K562 (cell line): ENCODE measurements around the gene ATP7B. TPM values are rescaled to one million over a fixed set of nuclear protein-coding genes. Genes with fewer than 3 reads are reported as not detected.

Experiments used
- ATAC-seq: fragments of 200-7000 bp; cut with Tn5 transposase; 3 replicates; pipeline ENCODE4 v1.9.1; 2020; ENCODE audit warnings: moderate library complexity
- BruUV-seq: library from RNA; stranded (reverse); fragments of 400-500 nt; replicated peaks from 2 replicates; lab custom pipeline; 2021; lab: Mats Ljungman, UMichigan
- CTCF ChIA-PET: fragments of 300-600 bp; formaldehyde crosslinking; extraction: SDS; loops from one replicate; lab custom pipeline; 2021; ENCODE audit warnings: low intra/inter-chr PET ratio; lab: Yijun Ruan, JAX
- POLR2A ChIA-PET: fragments of 300-600, 350-650 bp; sonication (Branson Sonifier 250); formaldehyde crosslinking; extraction: SDS; loops from one replicate; lab custom pipeline; 2021; ENCODE audit warnings: antibody characterized with exemption, inconsistent platforms; lab: Yijun Ruan, JAX
- DNase-seq, 4 experiments: peaks; one replicate each; pipeline versions ENCODE4 v3.0.0 to v3.0.0-alpha.2; 2011 to 2018; ENCODE audit warnings: low spot score in 3 of 4, mixed read lengths in 3 of 4; ENCODE audit errors: extremely low read depth in 1 of 4
- FAIRE-seq: peaks from 2 replicates; lab custom pipeline; 2011; peaks lifted over from hg19 to GRCh38; lab: Jason Lieb, UNC
- H2AFZ ChIP-seq: 2 replicates; pipeline ENCODE4 v1.6.0; 2011; ENCODE audit warnings: low read depth, low read length, control low read depth, inconsistent platforms
- H3K27ac ChIP-seq: fragments of 200-600 bp; 3 replicates; pipeline ENCODE4 v1.8.0; 2011; ENCODE audit warnings: low read depth, mild to moderate bottlenecking, control low read depth, inconsistent platforms, low read length, moderate library complexity, mixed read lengths; ENCODE audit errors: extremely low read depth
- H3K27me3 ChIP-seq, 2 experiments: fragments of 300-600 bp in 1 of 2; 2 replicates in 1 of 2; 3 replicates in 1 of 2; pipeline versions ENCODE4 v1.6.0 to v1.8.0; 2011; ENCODE audit warnings: inconsistent platforms in 2 of 2, low read length in 2 of 2, mild to moderate bottlenecking in 1 of 2, mixed read lengths in 1 of 2, moderate library complexity in 1 of 2; ENCODE audit not compliant: control insufficient read depth in 2 of 2, insufficient read depth in 2 of 2
- H3K36me3 ChIP-seq: fragments of 300-600 bp; 3 replicates; pipeline ENCODE4 v1.8.0; 2011; ENCODE audit warnings: mild to moderate bottlenecking, low read length, inconsistent platforms; ENCODE audit not compliant: control insufficient read depth, insufficient read depth
- H3K4me1 ChIP-seq, 2 experiments: fragments of 200-600 bp in 1 of 2; replicated peaks in 1 of 2; 2 replicates in 1 of 2; 3 replicates in 1 of 2; pipeline versions ENCODE4 v1.5.1 to v1.8.0; 2011; ENCODE audit warnings: inconsistent platforms in 2 of 2, low read length in 2 of 2, mild to moderate bottlenecking in 1 of 2, mixed read lengths in 1 of 2, moderate library complexity in 1 of 2; ENCODE audit not compliant: control insufficient read depth in 2 of 2, insufficient read depth in 2 of 2
- H3K4me2 ChIP-seq: 2 replicates; pipeline ENCODE4 v1.6.1; 2011; ENCODE audit warnings: low read length, control low read depth, inconsistent platforms, mixed read lengths; ENCODE audit not compliant: insufficient read depth
- H3K4me3 ChIP-seq: fragments of 200-600 bp; sonication (generic), shearing (Covaris generic); 2 replicates; pipeline ENCODE4 v1.5.1; 2016; ENCODE audit warnings: control low read depth, inconsistent platforms
- H3K79me2 ChIP-seq: fragments of 200-600 bp; 3 replicates; pipeline ENCODE4 v1.8.0; 2011; ENCODE audit warnings: low read length, inconsistent platforms; ENCODE audit not compliant: control insufficient read depth, insufficient read depth
- H3K9ac ChIP-seq, 2 experiments: 2 replicates each; pipeline versions ENCODE4 v1.6.0 to v1.6.1; 2011; ENCODE audit warnings: low read depth in 2 of 2, low read length in 2 of 2, control low read depth in 1 of 2, inconsistent platforms in 1 of 2, mild to moderate bottlenecking in 1 of 2, mixed read lengths in 1 of 2; ENCODE audit not compliant: insufficient read depth in 1 of 2
- H3K9me1 ChIP-seq: one replicate; pipeline ENCODE4 v1.6.0; 2011; ENCODE audit warnings: inconsistent platforms, mild to moderate bottlenecking, low read length, moderate library complexity; ENCODE audit not compliant: control insufficient read depth, insufficient read depth
- H3K9me3 ChIP-seq: replicated peaks from 2 replicates; pipeline ENCODE4 v1.5.1; 2011; ENCODE audit warnings: low read depth, low read length, inconsistent platforms; ENCODE audit not compliant: control insufficient read depth, insufficient read depth
- H4K20me1 ChIP-seq: replicated peaks from 2 replicates; pipeline ENCODE4 v1.6.1; 2011; ENCODE audit warnings: low read length, inconsistent platforms, mixed read lengths; ENCODE audit not compliant: control insufficient read depth, insufficient read depth
- FOSL1 ChIP-seq: fragments of 200-800 bp; sonication (Bioruptor generic); conservative IDR thresholded peaks from 2 replicates; pipeline ENCODE4 v1.6.1; 2016; ENCODE audit warnings: missing genetic modification characterization, missing compliant biosample characterization
- FOXJ2 ChIP-seq: fragments of 200-800 bp; sonication (Bioruptor generic); IDR thresholded peaks from 2 replicates; pipeline ENCODE4 v1.6.1; 2016; ENCODE audit warnings: missing genetic modification characterization, missing compliant biosample characterization
- GATAD2B ChIP-seq: fragments of 450-650 bp; IDR thresholded peaks from 2 replicates; pipeline ENCODE4 v1.6.1; 2017; ENCODE audit warnings: mild to moderate bottlenecking, borderline replicate concordance
- HDGF ChIP-seq: fragments of 450-650 bp; IDR thresholded peaks from 2 replicates; pipeline ENCODE4 v1.6.1; 2016
- MTA3 ChIP-seq: fragments of 450-650 bp; formaldehyde crosslinking; IDR thresholded peaks from 2 replicates; pipeline ENCODE4 v1.6.1; 2017; ENCODE audit warnings: mild to moderate bottlenecking, borderline replicate concordance
- WGBS: fragments of 100-300 bp; shearing (Covaris generic); methylation state at CpG from one replicate; pipeline ENCODE4 v1.1.6; 2016; ENCODE audit warnings: low coverage, mixed read lengths; ENCODE audit not compliant: insufficient coverage; ENCODE audit errors: missing lambda C conversion rate; 5-methylcytosine and 5-hydroxymethylcytosine counted together
- in situ Hi-C: fragments of 300-500 bp; cut with MboI; formaldehyde crosslinking; loops from 4 replicates; pipeline ENCODE4 v1.15.0; 2018; ENCODE audit warnings: inconsistent platforms, mixed read lengths
- intact Hi-C: fragments of 100-400 bp; cut with micrococcal nuclease; formaldehyde crosslinking; loops from 2 replicates; pipeline ENCODE4 v1.14.2; 2022
- polyA plus RNA-seq, 8 experiments: library from polyadenylated mRNA; depleted of rRNA in 4 of 8; stranded (reverse) in 5 of 8; unstranded in 3 of 8; fragments of >200 nt; fragmentation: Nextera tagmentation in 2 of 8; fragmentation: Illumina TruSeq in 1 of 8; extraction: Ambion mirVana in 2 of 8; extraction: Trizol in 1 of 8; gene quantifications; 2 replicates each; pipeline versions ENCODE4 v1.2.1 to v1.2.3, GENCODE V29; 2011 to 2014; ENCODE audit warnings: inconsistent platforms in 1 of 8, missing spikeins in 1 of 8
- total RNA-seq, 7 experiments: library from RNA; depleted of rRNA in 6 of 7; stranded (reverse); fragments of >200 nt in 6 of 7; fragmentation: Illumina TruSeq in 2 of 7; extraction: Trizol in 2 of 7; gene quantifications; 2 replicates each; pipeline versions ENCODE4 v1.2.1 to v1.2.3, GENCODE V29; 2011 to 2021; ENCODE audit warnings: low replicate concordance in 1 of 7

Gene ATP7B
- total and polyA plus RNA-seq, 9 of the 15 experiments (the other 6 are each of a cell fraction or from before 2014, with no cell fraction given): 1.1 to 20.4 (median 8.5) TPM

DNA sequence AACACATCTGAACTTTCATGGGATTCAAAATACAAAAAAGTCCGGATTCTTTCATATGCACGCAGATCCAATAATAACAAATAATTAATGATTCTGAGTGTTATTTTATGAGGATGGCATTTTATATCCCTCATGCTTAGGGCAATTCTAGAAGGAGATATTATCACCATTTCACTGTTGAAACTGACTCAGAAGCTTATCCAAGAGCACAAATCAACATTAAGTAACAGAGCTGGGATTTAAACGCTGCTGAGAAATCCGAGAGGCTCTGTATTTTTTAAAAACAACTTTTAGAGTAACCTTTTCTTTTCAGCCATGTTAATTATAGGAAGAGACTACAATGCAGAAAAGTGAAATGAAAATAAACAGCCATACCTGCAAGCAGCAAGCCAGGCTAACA, 30.3 kb downstream of the ATP7B start:
- TF ChIP-seq HDGF (no peak), FOSL1 (tag) (0 out of 2 replicates have a peak, but pooled peaks have one; percentile 14), GATAD2B (no peak), FOXJ2 (tag) (no peak), MTA3 (no peak)
- in situ Hi-C loops (no loop called here), intact Hi-C loops (no loop called here)
- H4K20me1 ChIP-seq: no peaks in the 10 kb centered on the region
- no peaks in the 10 kb centered on the region; the same call in 2 of the 3 replicates for H3K36me3 ChIP-seq
- no peak overlapping the region; a peak in 1 of 4 replicates for H3K9ac ChIP-seq
- no peaks in the 10 kb centered on the region for H3K9me3 ChIP-seq
- H3K27ac ChIP-seq: no peak overlapping the region
- FAIRE-seq: no peak
- H2AFZ ChIP-seq: no peak overlapping the region
- peaks cover 4 to 24% of the 10 kb centered on the region in 2 experiments; a peak in 3 of 5 replicates for H3K4me1 ChIP-seq
- H3K79me2 ChIP-seq: peaks cover 66% of the 10 kb centered on the region
- H3K4me2 ChIP-seq: no peak overlapping the region
- DNase-seq: no peak
- no peak for ATAC-seq
- BruUV-seq: no TSS peak
- CTCF ChIA-PET: no interaction called here
- POLR2A ChIA-PET: interaction anchor here (0.7 to 1.0 kb wide), 2 partner anchors 10 to 11 kb away, joined by 3 read pairs; no protein-coding TSS in a partner anchor
- no peak overlapping the region for H3K4me3 ChIP-seq
- WGBS: 50% methylated on average over 4 of the region's 4 CpGs
- no peaks in the 10 kb centered on the region for H3K9me1 ChIP-seq
- H3K27me3 ChIP-seq: no peaks in the 10 kb centered on the region
